Epidermal melanocyte (primary cell): ENCODE measurements around the gene SLC5A8.
"Not testable (repeated sequence)": the region's sequence is repeated elsewhere in the genome, so short reads cannot be mapped to it uniquely, and the experiment has no call there.

Experiments
- DNase-seq: peaks from one replicate; pipeline ENCODE4 v3.0.0; 2011; ENCODE audit warnings: low spot score; ENCODE audit not compliant: insufficient read length

Gene SLC5A8

DNA sequence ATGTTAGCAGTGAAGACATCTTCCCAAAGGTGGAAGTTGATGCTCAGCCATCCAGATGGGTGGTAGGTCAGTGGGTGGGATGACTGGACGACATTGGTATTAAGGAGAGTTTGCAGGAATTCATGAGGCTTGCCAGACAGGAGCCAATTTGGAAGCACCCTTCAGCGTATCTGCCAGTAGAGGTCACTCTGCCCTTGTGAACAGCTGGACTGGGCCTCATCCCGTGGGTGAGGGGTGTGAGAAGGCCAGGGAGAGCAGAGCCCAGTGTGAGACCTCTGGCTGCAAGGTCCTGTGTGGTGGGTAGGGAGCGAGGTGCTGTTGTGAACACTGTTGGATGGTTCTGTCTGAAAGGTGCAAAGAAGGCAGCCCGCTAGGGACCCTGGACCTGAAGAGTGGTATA lies 37.7 kb downstream of the SLC5A8 start:
- DNase-seq, result no peak

DNA sequence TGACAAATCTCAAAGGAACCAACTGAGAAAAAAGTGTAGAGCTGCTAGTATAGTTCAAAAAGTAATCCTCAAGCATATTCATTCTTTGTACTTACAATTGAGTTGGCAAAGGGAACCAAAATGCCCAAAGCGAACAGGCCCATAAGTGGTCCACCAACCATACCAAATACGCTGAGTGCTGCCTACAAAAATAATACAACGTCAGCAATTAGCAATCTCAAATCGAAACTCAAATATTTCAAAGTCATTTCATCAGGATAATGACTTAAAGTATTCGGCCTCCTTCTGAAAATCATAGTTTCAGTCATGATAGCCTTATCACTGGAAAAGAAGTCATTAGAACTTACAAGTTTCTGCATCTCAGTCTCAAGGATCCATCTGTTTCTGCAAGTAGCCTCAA lies 42.0 kb downstream of the SLC5A8 start:
- DNase-seq, result no peak

DNA sequence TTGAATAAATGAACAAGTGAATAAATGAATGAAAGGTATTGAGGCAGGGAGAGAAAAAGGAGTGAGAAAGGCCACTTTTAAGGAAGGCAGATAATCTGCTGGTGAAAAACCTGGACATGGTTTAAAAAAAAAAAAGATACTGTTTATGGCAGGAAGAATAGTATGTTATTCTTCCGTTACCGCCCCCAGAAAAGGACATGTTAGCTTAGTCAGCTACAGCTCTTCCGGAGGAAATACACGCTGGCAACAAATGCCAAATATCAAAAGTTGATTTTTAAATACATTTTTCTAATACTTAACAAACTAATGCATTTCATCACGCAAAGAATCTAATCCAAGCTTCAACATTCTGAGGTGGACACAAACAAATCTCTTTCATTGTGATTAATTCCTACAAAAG lies 43.2 kb downstream of the SLC5A8 start:
- DNase-seq, result no peak

DNA sequence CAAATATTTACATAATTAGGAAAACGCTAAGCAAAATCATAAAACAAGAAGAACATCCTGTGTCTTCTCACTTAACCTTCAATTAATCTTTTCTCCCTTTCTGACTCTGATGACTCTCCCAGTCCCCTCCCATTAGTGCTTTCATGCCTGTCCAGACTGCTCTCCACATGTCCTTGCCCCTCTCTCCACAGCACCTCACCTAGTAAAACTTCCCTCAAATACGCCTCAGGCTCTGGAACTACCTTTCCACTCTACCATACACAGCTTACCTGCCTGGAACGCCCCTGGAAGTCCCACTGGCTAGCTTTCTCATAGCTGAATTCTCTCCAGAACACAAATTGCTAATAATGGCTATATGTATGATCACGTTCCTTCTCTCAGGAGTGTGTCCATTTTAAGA lies 44.7 kb downstream of the SLC5A8 start:
- no peak for DNase-seq

DNA sequence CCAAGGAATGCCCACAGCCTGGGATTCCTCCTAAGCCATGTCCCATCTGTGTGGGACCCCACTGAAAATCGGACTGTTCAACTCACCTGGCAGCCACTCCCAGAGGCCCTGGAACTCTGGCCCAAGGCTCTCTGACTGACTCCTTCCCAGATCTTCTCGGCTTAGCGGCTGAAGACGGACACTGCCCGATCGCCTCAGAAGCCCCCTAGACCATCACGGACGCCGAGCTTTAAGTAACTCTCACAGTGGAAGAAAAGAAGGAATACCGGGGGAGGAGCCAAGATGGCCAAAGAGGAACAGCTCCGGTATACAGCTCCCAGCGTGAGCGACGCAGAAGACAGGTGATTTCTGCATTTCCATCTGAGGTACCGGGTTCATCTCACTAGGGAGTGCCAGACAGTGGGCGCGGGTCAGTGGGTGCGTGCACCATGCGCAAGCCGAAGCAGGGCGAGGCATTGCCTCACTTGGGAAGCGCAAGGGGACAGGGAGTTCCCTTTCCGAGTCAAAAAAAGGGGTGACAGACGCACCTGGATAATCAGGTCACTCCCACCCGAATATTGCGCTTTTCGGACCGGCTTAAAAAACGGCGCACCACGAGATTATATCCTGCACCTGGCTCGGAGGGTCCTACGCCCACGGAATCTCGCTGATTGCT lies 64.1 kb downstream of the SLC5A8 start:
- not testable (repeated sequence) for DNase-seq

DNA sequence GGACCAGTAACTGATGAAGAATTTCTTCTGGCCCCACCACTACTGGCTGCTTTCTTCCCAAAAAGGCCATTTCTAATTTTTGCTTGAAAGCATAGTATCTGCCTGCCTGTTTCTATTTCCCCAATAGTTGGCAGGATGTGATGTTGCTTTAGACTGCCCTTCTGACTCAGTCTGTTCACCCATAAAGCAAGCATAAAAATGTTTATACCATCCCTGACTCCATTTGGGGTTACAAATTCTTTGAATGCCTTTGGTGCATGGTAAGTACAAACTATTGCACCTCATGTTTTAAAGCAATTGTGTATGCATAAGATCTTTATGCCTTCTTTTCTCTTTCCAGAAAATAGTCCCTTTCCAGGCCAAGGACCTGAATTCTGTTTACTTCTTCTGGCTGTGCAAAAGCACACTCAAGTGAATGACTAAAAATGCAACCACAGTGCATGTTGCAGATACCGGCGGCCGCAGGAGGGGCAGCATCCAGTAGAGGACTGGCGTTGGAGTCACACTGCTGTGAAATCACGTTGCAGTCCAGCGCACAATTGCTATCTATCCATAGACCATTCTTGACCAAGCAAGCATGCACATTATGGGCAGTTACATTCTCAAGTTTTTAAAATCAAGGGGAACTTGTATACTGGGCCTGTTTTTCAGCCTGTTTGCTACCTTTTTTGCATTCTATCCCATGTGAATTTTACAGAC lies 82.4 kb downstream of the SLC5A8 start:
- DNase-seq, result no peak

DNA sequence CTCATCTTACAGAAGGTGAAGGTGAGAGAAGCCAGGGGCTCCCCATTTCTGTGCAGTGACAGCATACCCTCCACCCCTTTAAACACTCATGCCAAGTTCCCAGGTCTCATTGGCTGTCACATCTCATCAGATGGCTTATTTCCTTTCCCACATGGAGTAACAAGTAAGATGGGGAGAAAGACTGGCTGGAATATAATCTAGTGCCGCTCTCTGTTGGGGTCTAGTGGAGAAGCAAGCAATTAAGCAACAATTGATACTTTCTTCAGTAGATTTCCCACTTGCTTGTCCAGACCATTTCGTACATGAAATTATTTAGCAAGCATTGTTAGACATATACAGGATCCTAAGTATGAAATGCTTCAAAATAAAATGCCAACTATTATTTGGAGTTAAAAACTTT lies 92.2 kb downstream of the SLC5A8 start:
- DNase-seq, result no peak

DNA sequence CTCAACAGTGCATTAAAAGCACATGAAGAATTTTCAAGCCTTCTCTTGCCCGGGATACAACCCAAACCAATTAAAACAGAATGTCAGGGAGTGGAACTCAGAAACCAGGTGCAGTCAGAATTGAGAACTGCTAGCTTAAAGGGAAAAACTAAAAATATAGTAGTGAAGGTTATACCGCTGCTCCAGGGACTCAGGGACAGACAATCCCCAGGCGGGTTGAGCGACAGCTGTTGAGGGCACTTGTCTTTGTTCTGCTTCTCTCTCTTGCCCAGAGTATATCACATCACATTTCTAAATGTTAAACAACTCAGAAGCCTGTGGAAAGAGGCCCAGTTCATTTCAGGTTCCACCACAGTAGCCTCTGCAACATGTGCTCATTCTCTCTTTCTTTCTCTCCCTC lies 93.1 kb downstream of the SLC5A8 start:
- DNase-seq, result no peak

DNA sequence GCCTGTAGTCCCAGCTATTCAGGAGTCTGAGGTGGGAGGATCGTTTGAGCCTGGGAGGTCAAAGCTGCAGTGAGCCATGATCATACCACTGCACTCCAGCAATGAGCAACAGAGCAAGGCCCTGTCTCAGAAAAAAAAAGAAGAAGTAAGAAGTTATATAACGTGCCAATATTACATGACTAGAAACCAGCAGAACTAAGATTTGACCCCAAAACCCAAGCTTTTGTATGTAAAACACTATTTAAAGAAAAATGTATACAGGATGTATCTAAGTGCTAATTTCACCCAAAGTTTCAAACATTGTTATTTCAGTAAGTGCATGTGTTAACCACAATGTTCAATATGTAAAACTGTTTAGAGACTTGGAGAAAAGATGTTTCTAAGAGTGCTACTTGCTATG lies 94.7 kb downstream of the SLC5A8 start:
- no peak for DNase-seq

DNA sequence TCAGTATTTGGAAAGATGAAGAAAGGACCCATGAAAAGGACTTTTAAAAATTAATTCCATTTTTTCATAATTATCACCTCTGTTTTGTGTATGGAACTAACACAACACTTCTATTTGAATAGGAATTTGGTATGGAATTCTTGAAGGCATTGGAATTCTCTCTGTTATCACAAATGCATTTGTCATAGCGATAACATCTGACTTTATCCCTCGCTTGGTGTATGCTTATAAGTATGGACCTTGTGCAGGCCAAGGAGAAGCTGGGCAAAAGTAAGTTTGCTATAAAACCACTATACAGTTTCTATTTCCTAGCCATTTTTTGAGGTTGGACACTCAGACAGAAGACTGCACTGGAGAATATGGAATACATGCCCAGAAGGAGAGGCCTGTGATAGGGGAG lies 98.6 kb downstream of the SLC5A8 start:
- DNase-seq, result no peak

DNA sequence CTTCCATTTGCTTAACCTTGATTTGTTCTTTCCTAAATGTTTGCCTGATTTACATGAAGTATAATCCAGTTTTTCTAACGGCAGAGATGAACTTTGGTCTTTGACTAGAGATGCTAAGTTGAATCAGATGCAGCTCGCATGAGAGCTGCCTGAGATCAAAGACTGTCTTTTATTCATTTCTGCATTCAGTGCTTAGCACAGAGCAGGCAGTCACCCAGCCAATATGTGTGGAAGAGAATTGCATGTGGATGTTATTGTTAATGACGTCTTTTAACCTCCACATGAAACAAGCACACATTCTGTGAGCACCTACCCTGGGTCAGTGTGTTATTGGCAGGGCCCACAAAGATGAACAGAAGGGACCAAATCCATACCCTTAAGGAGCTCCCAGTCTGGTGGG lies 99.2 kb downstream of the SLC5A8 start:
- DNase-seq, result no peak

DNA sequence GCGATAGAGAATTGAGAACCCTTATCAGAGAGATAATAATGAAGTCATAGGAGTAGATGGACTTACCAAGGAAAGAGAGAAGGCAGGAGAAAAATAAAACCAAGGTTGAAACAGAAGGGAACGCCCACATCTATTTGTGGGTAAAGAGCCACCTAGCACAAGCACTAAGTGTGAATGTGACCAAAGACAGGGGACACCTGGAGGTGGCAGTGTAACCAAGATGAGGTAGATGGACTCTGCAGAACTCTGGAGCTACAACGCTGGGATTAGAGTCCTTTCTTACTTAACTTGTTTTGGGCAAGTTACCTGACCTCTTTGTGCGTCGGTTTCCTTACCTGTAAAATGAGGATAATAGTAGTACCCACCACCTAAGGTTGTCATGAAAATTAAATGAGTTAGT lies 101.9 kb downstream of the SLC5A8 start:
- no peak for DNase-seq

DNA sequence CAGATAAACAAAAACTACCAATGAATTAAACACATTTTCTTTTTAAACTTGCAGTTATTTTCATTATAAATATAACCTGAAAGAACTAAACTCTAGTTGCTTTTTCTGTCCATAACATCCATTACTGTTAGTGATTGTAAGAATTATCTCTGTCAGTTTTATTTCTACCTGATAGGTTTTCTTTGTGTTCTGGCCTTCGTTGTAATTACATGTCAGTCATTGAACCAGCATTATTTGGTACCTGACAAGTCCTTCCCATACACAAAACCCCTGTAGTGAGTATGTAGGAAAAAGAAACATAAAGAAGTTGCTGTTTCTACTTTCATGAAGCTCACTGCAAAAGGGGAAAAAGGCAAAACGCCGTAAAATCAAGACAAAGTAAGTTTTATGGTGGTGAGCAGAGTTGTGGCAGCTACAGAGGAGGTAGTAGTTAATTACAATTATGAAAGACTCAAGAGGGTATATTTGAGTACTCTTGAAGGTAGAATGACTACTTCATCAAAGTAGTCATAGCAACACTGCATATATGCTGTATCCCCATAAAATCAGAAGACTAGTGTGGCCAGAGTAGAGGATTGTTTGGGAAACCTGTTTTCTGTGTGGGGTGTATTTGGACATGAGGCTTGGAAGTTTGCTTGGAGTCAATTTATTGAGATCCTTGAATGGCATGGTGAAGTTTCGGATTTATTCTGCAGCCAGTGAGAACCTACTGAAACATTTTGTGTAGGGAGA lies 102.8 kb downstream of the SLC5A8 start:
- DNase-seq, result no peak
